PFSK-1 (cell line): ENCODE data around the gene ARV1.

Experiments
- FOXP2 ChIP-seq: optimal IDR thresholded peaks from 2 replicates; pipeline ENCODE3; 2011; ENCODE audit warnings: borderline replicate concordance, control low read depth, inconsistent platforms; ENCODE audit not compliant: insufficient read depth; ENCODE audit errors: extremely low read length, extremely low read depth
- POLR2AphosphoS5 ChIP-seq: IDR thresholded peaks from 2 replicates; pipeline ENCODE4 v1.6.1; 2012; ENCODE audit warnings: low read depth, mild to moderate bottlenecking, control low read depth, low read length, moderate library complexity
- REST ChIP-seq, 2 experiments: IDR thresholded peaks; 2 replicates each; pipeline versions ENCODE4 v1.6.1 to v1.8.0; 2011 to 2012; ENCODE audit warnings: low read depth in 2 of 2, low read length in 2 of 2, control low read depth in 1 of 2, inconsistent platforms in 1 of 2, mild to moderate bottlenecking in 1 of 2, moderate library complexity in 1 of 2; ENCODE audit not compliant: insufficient read depth in 1 of 2
- SIN3A ChIP-seq: IDR thresholded peaks from 2 replicates; pipeline ENCODE4 v1.6.1; 2012; ENCODE audit warnings: mild to moderate bottlenecking, low read length, moderate library complexity, borderline replicate concordance; ENCODE audit not compliant: insufficient read depth
- TAF1 ChIP-seq: IDR thresholded peaks from 2 replicates; pipeline ENCODE4 v1.6.1; 2012; ENCODE audit warnings: low read length, control low read depth, borderline replicate concordance; ENCODE audit not compliant: insufficient read depth

GRCh38 chr1:230930986-230931385, 47.9 kb upstream of the ARV1 start:
- TF ChIP-seq REST (IDR thresholded peaks at IDR 0.05; ENCODE audit: insufficient read depth in 1 of 2, low read depth in 2 of 2, low read length in 2 of 2) (no peak), TAF1 (no peak), POLR2AphosphoS5 (no peak), SIN3A (no peak), FOXP2 (no peak)
